COR-L47 (cell line): ENCODE measurements around the gene PGA4.
"Not testable (repeated sequence)": the region's sequence is repeated elsewhere in the genome, so short reads cannot be mapped to it uniquely, and the experiment has no call there.

Experiments
- DNase-seq: peaks from one replicate; lab custom pipeline; 2025; lab: John Stamatoyannopoulos, UW

Gene PGA4

GRCh38 chr11:61204502-61205059 lies 17.6 kb upstream of the PGA4 start:
- DNase-seq, result not testable (repeated sequence)

- not testable (repeated sequence) for DNase-seq
Observed at GRCh38 chr11:61207636-61208310, 14.4 kb upstream of the PGA4 start.

GRCh38 chr11:61210629-61211028 lies 11.5 kb upstream of the PGA4 start:
- DNase-seq, result not testable (repeated sequence)

- not testable (repeated sequence) for DNase-seq
Observed at GRCh38 chr11:61211327-61211952, 10.7 kb upstream of the PGA4 start.

GRCh38 chr11:61212202-61212601 lies 9.9 kb upstream of the PGA4 start:
- DNase-seq, result not testable (repeated sequence)

GRCh38 chr11:61213711-61214324 lies 8.3 kb upstream of the PGA4 start:
- DNase-seq, result not testable (repeated sequence)

- DNase-seq, result not testable (repeated sequence)
Observed at GRCh38 chr11:61218306-61218705, 3.8 kb upstream of the PGA4 start.

- DNase-seq, result not testable (repeated sequence)
Observed at GRCh38 chr11:61219016-61219415, 3.1 kb upstream of the PGA4 start.

GRCh38 chr11:61222692-61223091 lies 545 bp downstream of the PGA4 start:
- DNase-seq, result not testable (repeated sequence)

- not testable (repeated sequence) for DNase-seq
Observed at GRCh38 chr11:61226457-61227137, 4.5 kb downstream of the PGA4 start.

GRCh38 chr11:61229458-61229857 lies 7.3 kb downstream of the PGA4 start:
- DNase-seq, result not testable (repeated sequence)

GRCh38 chr11:61231033-61231432 lies 8.9 kb downstream of the PGA4 start:
- DNase-seq, result not testable (repeated sequence)

GRCh38 chr11:61231585-61231984 lies 9.4 kb downstream of the PGA4 start:
- not testable (repeated sequence) for DNase-seq

GRCh38 chr11:61232548-61233145 lies 10.5 kb downstream of the PGA4 start:
- DNase-seq, result not testable (repeated sequence)

- DNase-seq, result not testable (repeated sequence)
Observed at GRCh38 chr11:61237130-61237529, 15.0 kb downstream of the PGA4 start.

- DNase-seq, result not testable (repeated sequence)
Observed at GRCh38 chr11:61240288-61240687, 18.1 kb downstream of the PGA4 start.

- DNase-seq, result not testable (repeated sequence)
Observed at GRCh38 chr11:61240875-61241274, 18.7 kb downstream of the PGA4 start, which contains the start of gene PGA5. TSS of gene PGA5 (plus strand) at chr11:61241175. CDS start at chr11:61241227, 52 bp downstream.

GRCh38 chr11:61241526-61241925 lies 19.4 kb downstream of the PGA4 start:
- DNase-seq, result not testable (repeated sequence)

- not testable (repeated sequence) for DNase-seq
Observed at GRCh38 chr11:61245284-61245964, 23.3 kb downstream of the PGA4 start.

- not testable (repeated sequence) for DNase-seq
Observed at GRCh38 chr11:61248071-61248470, 25.9 kb downstream of the PGA4 start.

- not testable (repeated sequence) for DNase-seq
Observed at GRCh38 chr11:61249201-61249600, 27.1 kb downstream of the PGA4 start.
